PC-3 (cell line): ENCODE measurements around the gene PDHA2. TPM values are rescaled to one million over a fixed set of nuclear protein-coding genes. Genes with fewer than 3 reads are reported as not detected.

Source experiments
- ATAC-seq: fragments of 200-7000 bp; cut with Tn5 transposase; 2 replicates; pipeline ENCODE4 v1.9.1; 2020; ENCODE audit warnings: mild to moderate bottlenecking, moderate library complexity
- BruUV-seq: library from RNA; stranded (reverse); fragments of 400-500 nt; replicated peaks from 2 replicates; lab custom pipeline; 2021; lab: Mats Ljungman, UMichigan
- CTCF ChIA-PET: fragments of 300-600 bp; sonication (Branson Sonifier 250); formaldehyde crosslinking; loops from one replicate; lab custom pipeline; 2022; ENCODE audit warnings: antibody characterized with exemption; lab: Charles Lee
- POLR2A ChIA-PET: fragments of 300-600 bp; sonication (Branson Sonifier 250); formaldehyde crosslinking; loops from one replicate; lab custom pipeline; 2022; ENCODE audit warnings: antibody characterized with exemption; ENCODE audit not compliant: unreplicated experiment; lab: Charles Lee
- DNase-seq: peaks from one replicate; pipeline ENCODE4 v3.0.0-alpha.2; 2015
- H2AFZ ChIP-seq: fragments of 300-600 bp; sonication (generic); 2 replicates; pipeline ENCODE4 v1.6.0; 2016; ENCODE audit warnings: antibody characterized with exemption, low read length
- H3F3A ChIP-seq: fragments of 300-600 bp; sonication (generic); one replicate; pipeline ENCODE4 v1.6.0; 2017; ENCODE audit warnings: antibody characterized with exemption, low read length, control low read depth, mild to moderate bottlenecking; ENCODE audit not compliant: unreplicated experiment
- H3K27ac ChIP-seq: fragments of 300-600 bp; sonication (generic); 2 replicates; pipeline ENCODE4 v1.5.1; 2016; ENCODE audit warnings: mild to moderate bottlenecking, low read length
- H3K27me3 ChIP-seq: fragments of 300-600 bp; sonication (generic); 2 replicates; pipeline ENCODE4 v1.6.1; 2016; ENCODE audit warnings: low read length, mixed read lengths
- H3K36me3 ChIP-seq: fragments of 300-600 bp; sonication (generic); 2 replicates; pipeline ENCODE4 v1.6.1; 2016; ENCODE audit warnings: low read depth, mixed run types, low read length, mixed read lengths
- H3K4me1 ChIP-seq: fragments of 300-600 bp; sonication (generic); 2 replicates; pipeline ENCODE4 v1.5.1; 2016; ENCODE audit warnings: low read length; ENCODE audit not compliant: insufficient read depth
- H3K4me2 ChIP-seq: fragments of 300-600 bp; sonication (generic); 2 replicates; pipeline ENCODE4 v1.6.0; 2016; ENCODE audit warnings: low read length
- H3K4me3 ChIP-seq: fragments of 300-600 bp; sonication (generic); 2 replicates; pipeline ENCODE4 v1.5.1; 2016; ENCODE audit warnings: mild to moderate bottlenecking, low read length, mixed read lengths
- H3K79me2 ChIP-seq: fragments of 300-600 bp; sonication (generic); 2 replicates; pipeline ENCODE4 v1.6.1; 2017; ENCODE audit warnings: low read length, mixed read lengths
- H3K9ac ChIP-seq: fragments of 300-600 bp; sonication (generic); 2 replicates; pipeline ENCODE4 v1.6.0; 2016; ENCODE audit warnings: mild to moderate bottlenecking, low read length
- H3K9me2 ChIP-seq: fragments of 300-600 bp; sonication (generic); replicated peaks from 2 replicates; pipeline ENCODE4 v1.6.1; 2016; ENCODE audit warnings: mixed run types, low read length, mixed read lengths
- H3K9me3 ChIP-seq: fragments of 300-600 bp; sonication (generic); 2 replicates; pipeline ENCODE4 v1.6.1; 2016; ENCODE audit warnings: low read length, mixed read lengths
- H4K20me1 ChIP-seq: fragments of 300-600 bp; sonication (generic); 2 replicates; pipeline ENCODE4 v1.6.1; 2016; ENCODE audit warnings: low read length, mixed read lengths
- EZH2 ChIP-seq: fragments of 300-600 bp; sonication (generic); IDR thresholded peaks from one replicate; pipeline ENCODE4 v1.6.1; 2017; ENCODE audit warnings: antibody characterized with exemption, mild to moderate bottlenecking, low read length; ENCODE audit not compliant: unreplicated experiment
- EZH2phosphoT487 ChIP-seq: fragments of 300-600 bp; sonication (generic); IDR thresholded peaks from 2 replicates; pipeline ENCODE4 v1.6.1; 2018; ENCODE audit warnings: mild to moderate bottlenecking, antibody characterized with exemption, low read length, borderline replicate concordance
- intact Hi-C: fragments of 100-400 bp; cut with micrococcal nuclease; formaldehyde crosslinking; loops from 2 replicates; pipeline ENCODE4 v1.9.0; 2023
- total RNA-seq: library from RNA; depleted of rRNA; stranded (reverse); fragments of >200 nt; gene quantifications from 2 replicates; pipeline ENCODE4 v1.2.3, GENCODE V29; 2014
- TF ChIP-seq, protein P1 (sequence below): fragments of 300-600 bp; sonication (generic); conservative IDR thresholded peaks from 2 replicates; pipeline ENCODE4 v1.5.1; 2017; ENCODE audit warnings: antibody characterized with exemption, low read depth, mild to moderate bottlenecking, low read length

The PDHA2 gene
- total RNA-seq, 1 experiment from 2014 or later, result not detected

DNA sequence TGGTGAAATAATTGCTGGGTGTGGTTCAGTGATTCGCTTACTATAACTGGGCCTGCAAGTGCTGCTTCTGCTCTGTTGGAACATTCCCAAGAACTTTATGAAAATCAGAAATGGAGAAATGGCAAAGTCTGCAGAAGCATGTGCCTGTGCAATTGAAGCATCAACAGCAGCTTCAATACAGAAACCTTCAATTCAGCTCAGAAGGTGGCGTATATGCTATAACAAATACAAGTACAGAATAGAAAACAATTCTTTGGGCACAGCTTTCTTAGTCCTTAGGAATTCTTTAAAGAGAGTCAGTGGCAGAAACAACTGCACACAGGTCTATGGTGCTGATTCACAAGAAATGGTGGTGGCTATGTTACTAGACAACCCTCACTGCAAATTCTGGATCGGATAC is 18.0 kb upstream of the PDHA2 start:
- H3K27ac ChIP-seq, result no peak overlapping the region
- no peaks in the 10 kb centered on the region for H3F3A ChIP-seq
- ATAC-seq (no peak), DNase-seq (no peak)
- H3K4me3 ChIP-seq, result no peak overlapping the region
- POLR2A ChIA-PET, result no interaction called here
- H3K4me2 ChIP-seq, result no peak overlapping the region
- H3K79me2 ChIP-seq, result no peaks in the 10 kb centered on the region
- no peaks in the 10 kb centered on the region for H3K4me1 ChIP-seq
- no peaks in the 10 kb centered on the region for H4K20me1 ChIP-seq
- H3K9me3 ChIP-seq, result no peaks in the 10 kb centered on the region
- intact Hi-C loops, result loop anchor here (10.0 kb wide), 1 partner anchor 533 kb away; no protein-coding TSS in a partner anchor
- BruUV-seq, result no TSS peak
- H3K9me2 ChIP-seq, result no peaks in the 10 kb centered on the region
- no peaks in the 10 kb centered on the region for H3K27me3 ChIP-seq
- H3K36me3 ChIP-seq, result no peaks in the 10 kb centered on the region
- no peak overlapping the region for H2AFZ ChIP-seq
- CTCF ChIA-PET, result interaction anchor here (0.5 kb wide), 1 partner anchor 276 kb away, joined by 4 read pairs; no protein-coding TSS in a partner anchor
- TF ChIP-seq EZH2 (no peak), EZH2phosphoT487 (no peak)
- TF ChIP-seq, protein P1, sequence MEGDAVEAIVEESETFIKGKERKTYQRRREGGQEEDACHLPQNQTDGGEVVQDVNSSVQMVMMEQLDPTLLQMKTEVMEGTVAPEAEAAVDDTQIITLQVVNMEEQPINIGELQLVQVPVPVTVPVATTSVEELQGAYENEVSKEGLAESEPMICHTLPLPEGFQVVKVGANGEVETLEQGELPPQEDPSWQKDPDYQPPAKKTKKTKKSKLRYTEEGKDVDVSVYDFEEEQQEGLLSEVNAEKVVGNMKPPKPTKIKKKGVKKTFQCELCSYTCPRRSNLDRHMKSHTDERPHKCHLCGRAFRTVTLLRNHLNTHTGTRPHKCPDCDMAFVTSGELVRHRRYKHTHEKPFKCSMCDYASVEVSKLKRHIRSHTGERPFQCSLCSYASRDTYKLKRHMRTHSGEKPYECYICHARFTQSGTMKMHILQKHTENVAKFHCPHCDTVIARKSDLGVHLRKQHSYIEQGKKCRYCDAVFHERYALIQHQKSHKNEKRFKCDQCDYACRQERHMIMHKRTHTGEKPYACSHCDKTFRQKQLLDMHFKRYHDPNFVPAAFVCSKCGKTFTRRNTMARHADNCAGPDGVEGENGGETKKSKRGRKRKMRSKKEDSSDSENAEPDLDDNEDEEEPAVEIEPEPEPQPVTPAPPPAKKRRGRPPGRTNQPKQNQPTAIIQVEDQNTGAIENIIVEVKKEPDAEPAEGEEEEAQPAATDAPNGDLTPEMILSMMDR, result no peak
- H3K9ac ChIP-seq, result no peak overlapping the region

DNA sequence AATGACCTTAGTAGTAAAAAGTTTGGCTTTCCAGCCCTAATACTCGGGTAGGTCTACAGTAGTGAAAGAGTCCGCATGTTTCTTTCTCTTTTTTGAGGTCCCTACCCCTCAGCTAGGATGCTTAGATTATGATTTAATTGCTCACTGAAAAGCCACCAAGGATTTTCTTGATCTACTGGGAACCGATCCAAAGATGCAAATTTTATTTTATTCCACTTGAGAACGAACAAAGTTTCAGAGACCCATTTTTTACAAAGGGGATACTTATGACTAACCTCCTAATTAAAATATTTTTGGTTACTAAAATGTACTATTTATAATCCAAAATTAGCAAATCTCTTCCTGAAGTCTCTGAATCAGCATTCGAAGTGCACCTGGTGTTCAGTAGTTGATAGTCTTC is 14.3 kb upstream of the PDHA2 start:
- BruUV-seq, result no TSS peak
- no peak overlapping the region for H3K4me2 ChIP-seq
- POLR2A ChIA-PET, result no interaction called here
- no peak for ATAC-seq
- no peak for DNase-seq
- H3K9me2 ChIP-seq, result no peaks in the 10 kb centered on the region
- no peaks in the 10 kb centered on the region for H3K9me3 ChIP-seq
- TF ChIP-seq EZH2 (no peak), EZH2phosphoT487 (no peak)
- TF ChIP-seq, protein P1, result no peak
- intact Hi-C loops, result loop anchor here (10.0 kb wide), 1 partner anchor 529 kb away; no protein-coding TSS in a partner anchor
- H2AFZ ChIP-seq, result no peak overlapping the region
- H3K27ac ChIP-seq, result no peak overlapping the region
- no peaks in the 10 kb centered on the region for H4K20me1 ChIP-seq
- CTCF ChIA-PET, result no interaction called here
- H3K4me3 ChIP-seq, result no peak overlapping the region
- H3K27me3 ChIP-seq, result no peaks in the 10 kb centered on the region
- no peak overlapping the region for H3K9ac ChIP-seq
- no peaks in the 10 kb centered on the region for H3K4me1 ChIP-seq
- H3K36me3 ChIP-seq, result no peaks in the 10 kb centered on the region
- H3K79me2 ChIP-seq, result no peaks in the 10 kb centered on the region
- no peaks in the 10 kb centered on the region for H3F3A ChIP-seq

DNA sequence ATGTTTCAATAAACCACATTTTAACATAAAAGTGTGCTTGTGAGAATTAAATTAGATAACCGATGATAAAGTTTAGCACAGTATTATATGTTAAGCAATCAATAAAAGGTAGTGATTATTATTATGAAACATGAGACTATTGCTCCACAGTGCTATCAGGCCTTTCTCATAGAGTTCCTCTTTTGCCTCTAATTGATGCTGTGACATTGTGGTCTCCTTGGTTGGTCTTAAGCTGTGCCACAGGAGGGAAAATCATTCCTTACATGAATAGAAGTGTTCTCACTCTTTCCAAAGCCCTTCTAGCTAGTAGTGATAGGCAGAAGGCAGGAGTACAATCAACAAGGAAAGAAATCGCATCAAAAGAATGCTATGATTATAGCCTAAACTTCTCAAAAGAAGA is 9.2 kb upstream of the PDHA2 start:
- ChIA-PET CTCF (no interaction called here), POLR2A (no interaction called here)
- intact Hi-C loops, result no loop called here
- Histone ChIP-seq H4K20me1 (no peaks in the 10 kb centered on the region), H3K4me1 (no peaks in the 10 kb centered on the region), H3K27me3 (no peaks in the 10 kb centered on the region), H3K4me2 (no peak overlapping the region), H3K9me3 (no peaks in the 10 kb centered on the region), H3K36me3 (no peaks in the 10 kb centered on the region), H3K9me2 (no peaks in the 10 kb centered on the region), H3K4me3 (no peak overlapping the region), H3K27ac (no peak overlapping the region), H3K79me2 (no peaks in the 10 kb centered on the region), H2AFZ (no peak overlapping the region), H3F3A (no peaks in the 10 kb centered on the region), H3K9ac (no peak overlapping the region)
- no TSS peak for BruUV-seq
- TF ChIP-seq, protein P1, result no peak
- TF ChIP-seq EZH2, result no peak
- no peak for TF ChIP-seq EZH2phosphoT487
- no peak for ATAC-seq
- DNase-seq, result no peak
